CD4-positive, alpha-beta T cell (primary cell): Measurements from ENCODE around the gene NTM. TPM values are rescaled to one million over a fixed set of nuclear protein-coding genes. Genes with fewer than 3 reads are reported as not detected.

Experiments used
- ATAC-seq: fragments of 200-7000 bp; cut with Tn5 transposase; one replicate; pipeline ENCODE4 v1.10.0; 2022; ENCODE audit warnings: mild to moderate bottlenecking; ENCODE audit not compliant: poor library complexity
- CTCF ChIA-PET: fragments of 350-600 bp; sonication (Branson Sonifier 250); formaldehyde crosslinking; loops from one replicate; lab custom pipeline; 2021; ENCODE audit warnings: antibody characterized with exemption, inconsistent platforms; lab: Charles Lee
- POLR2A ChIA-PET: fragments of 350-600 bp; sonication (Branson Sonifier 250); formaldehyde crosslinking; loops from one replicate; lab custom pipeline; 2021; ENCODE audit warnings: antibody characterized with exemption, inconsistent platforms; lab: Charles Lee
- DNase-seq, 14 experiments: peaks; one replicate each; pipeline ENCODE4 v3.0.0-alpha.2; 2013 to 2020; ENCODE audit warnings: mixed read lengths in 2 of 14
- H3K27ac ChIP-seq, 2 donors: one replicate each; pipeline versions ENCODE4 v1.5.1 to v1.7.0; 2013; ENCODE audit warnings: low read length in 2 of 2, low read depth in 1 of 2, mild to moderate bottlenecking in 1 of 2
- H3K27me3 ChIP-seq, 2 experiments: 1 replicate in 1 of 2; 2 replicates in 1 of 2; pipeline versions ENCODE4 v1.6.1 to v1.7.0; 2013; ENCODE audit warnings: low read length in 2 of 2, control low read depth in 1 of 2, mild to moderate bottlenecking in 1 of 2, moderate library complexity in 1 of 2; ENCODE audit not compliant: insufficient read depth in 2 of 2, control insufficient read depth in 1 of 2
- H3K36me3 ChIP-seq: one replicate; pipeline ENCODE4 v1.6.1; 2013; ENCODE audit warnings: low read length, control low read depth; ENCODE audit not compliant: insufficient read depth
- H3K4me1 ChIP-seq: one replicate; pipeline ENCODE4 v1.6.1; 2013; ENCODE audit warnings: low read length, control low read depth; ENCODE audit not compliant: insufficient read depth
- H3K4me3 ChIP-seq: one replicate; pipeline ENCODE4 v1.5.1; 2013; ENCODE audit warnings: mild to moderate bottlenecking, low read length, moderate library complexity
- H3K9me3 ChIP-seq, 2 experiments: 1 replicate in 1 of 2; 2 replicates in 1 of 2; pipeline versions ENCODE4 v1.6.1 to v1.7.0; 2013; ENCODE audit warnings: low read length in 2 of 2, mild to moderate bottlenecking in 2 of 2, control low read depth in 1 of 2, moderate library complexity in 1 of 2; ENCODE audit not compliant: control insufficient read depth in 1 of 2, insufficient read depth in 1 of 2
- H3K27ac Mint-ChIP-seq: one replicate; pipeline ENCODE4 v1.8.0; 2020; ENCODE audit warnings: mixed read lengths
- H3K27me3 Mint-ChIP-seq: one replicate; pipeline ENCODE4 v1.8.0; 2021; ENCODE audit warnings: mixed read lengths
- H3K36me3 Mint-ChIP-seq: one replicate; pipeline ENCODE4 v1.8.0; 2021; ENCODE audit warnings: low read depth, mixed read lengths
- H3K4me1 Mint-ChIP-seq: one replicate; pipeline ENCODE4 v1.8.0; 2021; ENCODE audit warnings: low read depth, mixed read lengths
- H3K4me3 Mint-ChIP-seq: one replicate; pipeline ENCODE4 v1.8.0; 2020; ENCODE audit warnings: mild to moderate bottlenecking, mixed read lengths
- H3K9me3 Mint-ChIP-seq: one replicate; pipeline ENCODE4 v1.8.0; 2020; ENCODE audit warnings: mixed read lengths
- CTCF ChIP-seq: fragments of 200-600 bp; IDR thresholded peaks from one replicate; pipeline ENCODE4 v1.8.0; 2022; ENCODE audit warnings: antibody characterized with exemption, mild to moderate bottlenecking
- intact Hi-C, 2 experiments: fragments of 100-400 bp; cut with DNase I in 1 of 2; cut with micrococcal nuclease in 1 of 2; formaldehyde crosslinking; loops; one replicate each; pipeline versions ENCODE4 v1.15.1 to v1.9.0; 2023 to 2025; cut with DNase I, micrococcal nuclease
- total RNA-seq, 174 experiments: library from RNA in 2 of 174; stranded (reverse) in 2 of 174; gene quantifications; one replicate each; pipeline ENCODE4 v1.2.3 and lab custom pipeline; 2021 to 2026

The NTM gene
- total RNA-seq, 2 experiments from 2014 or later, result not detected

- no peak for ATAC-seq
- Mint-ChIP-seq H3K9me3 (no peaks in the 10 kb centered on the region), H3K4me3 (no peak overlapping the region), H3K27me3 (peaks cover 3% of the 10 kb centered on the region), H3K27ac (no peak overlapping the region), H3K4me1 (no peaks in the 10 kb centered on the region), H3K36me3 (no peaks in the 10 kb centered on the region)
- H3K36me3 ChIP-seq, result no peaks in the 10 kb centered on the region
- intact Hi-C loops, result no loop called here
- CTCF ChIA-PET, result no interaction called here
- DNase-seq, result no peak
- POLR2A ChIA-PET, result no interaction called here
- no peak overlapping the region for H3K27ac ChIP-seq
- H3K9me3 ChIP-seq, result peaks cover 0 to 19% of the 10 kb centered on the region in 2 experiments
- H3K4me1 ChIP-seq, result no peaks in the 10 kb centered on the region
- H3K4me3 ChIP-seq, result no peak overlapping the region
- TF ChIP-seq CTCF, result no peak
- no peaks in the 10 kb centered on the region for H3K27me3 ChIP-seq
These were observed 22.3 kb downstream of the NTM start for GRCh38 chr11:131392528-131393255.

- Mint-ChIP-seq H3K27me3 (peaks cover 5% of the 10 kb centered on the region), H3K27ac (no peak overlapping the region), H3K36me3 (no peaks in the 10 kb centered on the region), H3K9me3 (no peaks in the 10 kb centered on the region), H3K4me1 (no peaks in the 10 kb centered on the region), H3K4me3 (no peak overlapping the region)
- H3K9me3 ChIP-seq, result peaks cover 0 to 17% of the 10 kb centered on the region in 2 experiments
- H3K36me3 ChIP-seq, result no peaks in the 10 kb centered on the region
- POLR2A ChIA-PET, result no interaction called here
- H3K27me3 ChIP-seq, result no peaks in the 10 kb centered on the region
- TF ChIP-seq CTCF, result no peak
- no peak overlapping the region for H3K4me3 ChIP-seq
- no peaks in the 10 kb centered on the region for H3K4me1 ChIP-seq
- no peak overlapping the region for H3K27ac ChIP-seq
- DNase-seq (no peak), ATAC-seq (no peak)
- intact Hi-C loops, result no loop called here
- CTCF ChIA-PET, result no interaction called here
These were observed 23.3 kb downstream of the NTM start for GRCh38 chr11:131393691-131394090.

GRCh38 chr11:131397675-131398074, 27.3 kb downstream of the NTM start:
- ChIA-PET CTCF (no interaction called here), POLR2A (no interaction called here)
- Mint-ChIP-seq H3K4me1 (no peaks in the 10 kb centered on the region), H3K27me3 (peaks cover 5% of the 10 kb centered on the region), H3K27ac (no peak overlapping the region), H3K36me3 (no peaks in the 10 kb centered on the region), H3K4me3 (no peak overlapping the region), H3K9me3 (no peaks in the 10 kb centered on the region)
- DNase-seq (no peak), ATAC-seq (no peak)
- H3K9me3 ChIP-seq, result peaks cover 0 to 9% of the 10 kb centered on the region in 2 experiments
- no peak overlapping the region for H3K4me3 ChIP-seq
- no peaks in the 10 kb centered on the region for H3K36me3 ChIP-seq
- intact Hi-C loops, result no loop called here
- H3K27ac ChIP-seq, result no peak overlapping the region
- no peaks in the 10 kb centered on the region for H3K4me1 ChIP-seq
- no peak for TF ChIP-seq CTCF
- H3K27me3 ChIP-seq, result no peaks in the 10 kb centered on the region
